Superior temporal gyrus (tissue), 1 donor: ENCODE data around the gene SIX2.

Experiments
- DNase-seq: peaks from one replicate; pipeline ENCODE4 v3.0.0-alpha.2; 2016; ENCODE audit errors: extremely low spot score

Gene SIX2

GRCh38 chr2:44967056-44967455, 42.2 kb downstream of the SIX2 start:
- DNase-seq, result no peak

- no peak for DNase-seq
Measured at GRCh38 chr2:44965684-44966083, 43.6 kb downstream of the SIX2 start.

DNA sequence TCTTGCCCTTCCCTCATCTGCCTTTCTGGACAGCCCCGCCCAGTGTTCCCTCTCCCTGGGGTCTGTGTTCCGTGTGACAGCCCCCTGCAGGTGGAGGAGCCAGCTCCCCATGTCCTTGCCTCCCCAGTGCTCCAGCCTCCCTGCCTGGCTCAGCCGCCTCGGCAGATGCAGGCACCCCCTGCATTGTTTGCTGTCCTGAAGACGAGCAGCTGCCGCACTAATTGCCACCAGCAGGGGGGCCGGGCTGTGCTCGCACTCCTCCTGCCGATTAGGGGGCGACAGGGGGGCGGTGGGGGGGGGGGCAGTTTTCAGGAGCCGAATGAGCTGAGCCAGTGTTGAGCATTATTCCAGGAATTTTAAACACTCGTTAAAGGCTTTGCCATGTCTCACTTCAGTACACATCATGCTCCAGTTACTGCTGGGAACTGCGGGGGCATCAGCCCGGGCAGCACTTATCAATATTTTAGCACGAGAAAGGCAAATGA, 44.5 kb downstream of the SIX2 start:
- no peak for DNase-seq

DNA sequence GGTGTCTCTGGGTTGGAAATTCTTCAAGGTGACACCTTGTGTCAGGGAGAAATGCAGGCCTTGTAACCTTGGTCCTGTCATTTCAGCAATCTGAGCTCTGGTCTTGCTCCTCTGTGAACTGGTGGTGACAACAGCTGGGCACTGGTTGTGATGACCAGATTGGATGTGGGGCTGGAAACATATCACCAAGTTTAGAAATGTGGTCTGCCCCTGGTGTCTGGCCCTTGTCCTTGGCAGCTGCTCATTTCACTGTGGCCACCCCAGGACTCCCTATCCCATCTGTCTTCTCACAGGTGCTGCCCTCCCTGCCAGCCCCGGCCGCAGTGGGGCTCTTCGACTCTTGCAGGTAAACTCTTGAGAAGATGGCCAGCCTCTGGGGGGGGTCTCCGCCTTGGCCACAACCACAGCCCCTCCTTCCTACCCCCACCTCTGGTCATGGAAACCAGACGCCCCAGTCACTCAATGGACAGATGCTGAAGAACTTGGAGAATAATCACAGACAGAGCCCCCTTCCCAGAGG, 47.0 kb downstream of the SIX2 start:
- no peak for DNase-seq

GRCh38 chr2:44960871-44961270, 48.4 kb downstream of the SIX2 start:
- no peak for DNase-seq

DNA sequence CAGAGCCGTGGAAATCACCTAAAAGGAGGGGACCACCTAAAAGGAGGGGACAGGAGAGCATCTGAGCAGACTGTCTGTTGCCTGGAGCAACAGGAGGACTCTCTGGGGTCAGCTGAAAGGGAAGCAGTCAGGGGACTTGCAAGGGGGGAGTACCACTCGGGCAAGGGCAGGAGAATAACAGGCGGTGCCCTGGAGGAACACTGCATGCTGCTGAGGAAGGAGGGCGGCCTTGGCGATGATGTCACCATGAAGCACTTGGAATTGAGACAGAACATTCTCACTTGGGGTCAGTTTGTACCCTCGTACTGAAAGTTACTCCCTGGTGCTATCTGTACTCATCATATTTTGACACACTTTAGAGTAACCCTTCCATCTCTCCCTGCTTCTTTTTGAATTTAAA, 49.4 kb downstream of the SIX2 start:
- no peak for DNase-seq

DNA sequence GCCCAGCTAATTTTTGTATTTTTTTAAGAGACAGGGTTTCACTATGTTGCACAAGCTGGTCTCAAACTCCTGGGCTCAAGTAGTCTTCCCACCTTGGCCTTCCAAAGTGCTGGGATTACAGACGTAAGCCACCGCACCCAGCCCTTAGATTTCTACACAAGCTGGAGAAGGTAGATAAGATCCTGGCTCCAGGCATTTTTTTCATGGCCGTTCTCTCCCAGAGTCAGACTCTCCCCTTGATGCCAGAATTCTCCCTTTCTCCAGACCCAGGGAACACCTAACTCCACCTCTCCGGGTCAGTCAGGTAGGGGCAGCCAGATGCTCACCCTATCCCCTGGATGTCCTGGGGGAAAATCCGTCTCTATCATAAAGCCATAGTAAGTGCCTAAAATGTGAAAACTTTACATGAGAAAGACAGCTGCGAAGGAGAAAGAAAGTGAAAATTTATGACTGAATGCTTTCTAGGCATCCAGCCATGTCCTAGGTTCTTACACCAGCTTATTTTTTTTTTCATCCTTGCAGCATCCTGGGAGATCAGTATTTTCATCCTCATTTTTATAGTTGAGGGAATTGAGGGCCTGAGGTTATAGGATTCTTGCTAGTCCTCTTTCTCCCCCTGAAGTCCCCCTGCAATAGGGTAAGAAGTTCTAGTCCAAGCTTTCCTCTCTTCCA, 51.5 kb downstream of the SIX2 start:
- no peak for DNase-seq

- DNase-seq, result no peak
Measured at GRCh38 chr2:44956843-44957242, 52.4 kb downstream of the SIX2 start.

DNA sequence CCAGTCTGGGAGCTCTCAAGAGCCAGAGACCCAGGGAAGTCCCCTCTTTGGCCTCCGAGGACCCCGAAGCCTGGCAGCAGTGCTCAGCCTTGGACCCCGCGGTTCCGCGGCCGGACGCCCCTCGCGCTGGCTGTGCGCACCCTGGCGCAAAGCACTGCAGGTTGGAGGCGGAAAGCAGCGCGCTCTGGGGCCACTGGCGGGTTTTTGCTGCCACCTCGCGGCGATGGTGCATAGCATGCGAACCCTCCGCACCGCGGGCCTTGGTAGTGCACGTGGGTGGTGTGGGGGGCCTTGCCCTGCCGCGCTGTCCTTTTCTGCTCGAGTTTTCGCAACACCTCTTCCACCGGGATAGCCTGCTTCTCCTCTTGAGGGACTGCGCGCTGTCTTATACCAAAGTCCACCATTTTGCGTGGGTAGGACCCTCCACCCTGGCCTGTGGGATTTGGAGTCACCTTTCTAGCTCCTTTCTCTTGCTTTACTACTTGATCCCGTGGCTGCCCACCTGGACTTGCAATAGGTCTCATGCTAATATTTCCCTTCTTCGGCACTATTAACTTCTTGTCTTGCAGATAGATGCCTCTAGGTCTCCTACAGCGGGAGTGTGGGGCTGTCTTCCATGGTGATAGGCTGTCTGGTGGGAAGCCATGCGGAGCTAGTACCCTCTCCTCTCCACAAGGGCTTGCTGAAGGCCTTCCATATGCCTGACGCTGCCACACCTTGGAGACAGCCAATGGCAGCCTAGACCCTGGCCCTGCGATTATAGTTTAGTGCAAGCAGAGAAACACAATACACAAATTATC, 53.5 kb downstream of the SIX2 start:
- peak; percentile 83 for DNase-seq
